ENCODE data around the gene NR2F6.
"Not testable (repeated sequence)": the region's sequence is repeated elsewhere in the genome, so short reads cannot be mapped to it uniquely, and the experiment has no call there.

NR2F6 gene

DNA sequence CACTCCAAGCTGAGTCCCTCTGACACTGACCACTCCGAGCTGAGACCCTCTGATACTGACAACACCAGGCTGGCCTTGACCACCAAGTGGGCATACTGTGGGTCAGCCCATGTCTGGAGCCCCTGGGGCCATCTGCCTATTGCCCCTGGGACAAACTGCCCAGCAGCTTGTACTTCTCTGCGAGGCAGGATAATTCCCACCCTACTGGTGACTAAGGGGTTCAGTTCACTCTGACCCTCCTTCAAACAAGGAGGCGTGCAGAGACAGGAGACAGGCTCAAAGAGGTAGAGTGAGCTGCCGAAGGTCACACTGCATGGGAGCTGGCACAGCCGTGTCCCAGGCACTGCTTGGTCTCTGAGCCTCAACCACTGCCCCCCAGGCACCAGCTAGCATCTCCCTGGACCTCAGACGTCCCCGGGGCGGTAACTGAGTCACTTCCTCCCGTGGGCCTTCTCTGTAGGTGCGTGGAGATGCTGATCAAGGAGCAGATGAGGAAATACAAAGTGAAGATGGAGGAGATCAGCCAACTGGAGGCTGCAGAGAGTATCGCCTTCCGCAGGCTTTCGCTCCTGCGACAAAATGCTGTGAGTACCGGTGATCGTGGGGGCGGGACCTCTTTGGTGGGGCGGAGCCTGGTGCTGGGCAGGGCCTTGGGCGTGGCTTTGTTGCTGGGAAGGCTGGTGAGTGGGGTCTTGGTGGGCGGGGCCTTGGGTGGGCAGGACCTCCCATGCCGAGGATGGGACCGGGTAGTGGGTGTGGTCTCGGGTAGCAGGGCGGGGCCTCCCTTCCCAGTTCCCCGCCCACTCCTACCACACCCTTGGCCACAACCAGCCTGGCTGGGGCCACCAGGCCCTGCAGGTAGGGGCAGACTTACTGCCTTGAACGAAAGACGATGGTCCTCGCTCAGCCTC is 36.3 kb downstream of the NR2F6 start:
- DNase-seq, result peak; percentile 44

- no peak for DNase-seq
Measured at GRCh38 chr19:17206736-17207581, 38.8 kb downstream of the NR2F6 start.

- peak; percentile 65 for DNase-seq
Measured at GRCh38 chr19:17205237-17206140, 40.2 kb downstream of the NR2F6 start.

- no peak for DNase-seq
Measured at GRCh38 chr19:17202713-17203112, 43.0 kb downstream of the NR2F6 start.

DNA sequence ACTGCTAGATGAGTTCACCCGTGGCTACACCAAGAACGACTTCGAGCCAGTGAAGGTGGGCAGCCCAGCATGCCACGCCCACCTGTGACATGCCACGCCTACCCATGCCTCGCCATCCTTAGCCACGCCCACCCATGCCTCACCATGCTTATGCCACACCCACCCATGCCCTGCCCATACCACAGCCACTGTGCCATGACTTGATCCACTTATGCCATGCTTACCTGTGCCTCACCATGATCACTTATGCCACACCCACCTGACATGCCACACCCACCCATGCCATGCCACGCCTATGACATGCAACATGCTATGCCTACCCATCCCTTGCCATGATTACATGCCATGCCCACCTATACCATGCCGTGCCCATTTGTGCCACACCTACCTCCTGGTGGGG is 43.5 kb downstream of the NR2F6 start:
- peak; percentile 27 for DNase-seq

- DNase-seq, result no peak
Measured at GRCh38 chr19:17200408-17201079, 45.2 kb downstream of the NR2F6 start.

DNA sequence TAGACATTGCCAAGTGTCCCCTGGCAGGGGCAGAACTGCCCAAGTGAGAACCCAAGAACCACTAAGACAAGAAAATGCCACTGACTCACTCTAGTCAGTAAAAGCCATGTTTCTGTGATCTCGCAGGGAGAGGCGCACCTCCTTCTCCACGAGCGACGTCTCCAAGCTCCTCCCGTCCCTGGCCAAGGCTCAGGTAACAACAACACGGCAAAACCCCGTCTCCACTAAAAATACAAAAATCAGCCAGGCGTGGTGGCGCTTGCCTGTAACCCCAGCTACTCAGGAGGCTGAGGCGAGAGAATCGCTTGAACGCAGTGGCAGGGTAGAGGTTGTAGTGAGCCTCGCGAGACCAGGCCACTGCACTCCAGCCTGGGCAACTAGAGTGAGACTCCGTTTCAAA is 48.1 kb downstream of the NR2F6 start:
- DNase-seq, result no peak

DNA sequence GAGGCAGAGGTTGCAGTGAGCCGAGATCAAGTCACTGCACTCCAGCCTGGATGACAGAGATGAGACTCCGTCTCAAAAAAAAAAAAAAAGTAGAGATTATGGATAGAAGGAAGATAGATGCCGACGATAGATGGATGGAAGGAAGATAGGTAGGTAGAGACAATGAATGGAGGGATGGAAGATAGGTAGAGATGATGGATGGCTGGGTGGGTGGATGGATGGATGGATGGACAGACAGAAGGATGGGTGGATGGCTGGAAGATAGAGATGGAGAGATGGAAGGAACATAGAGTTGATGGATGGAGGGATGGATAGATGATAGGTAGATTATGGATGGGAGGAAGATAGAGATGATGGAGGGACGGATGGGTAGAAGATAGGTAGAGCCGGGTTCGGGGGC is 49.1 kb downstream of the NR2F6 start:
- DNase-seq, result no peak

DNA sequence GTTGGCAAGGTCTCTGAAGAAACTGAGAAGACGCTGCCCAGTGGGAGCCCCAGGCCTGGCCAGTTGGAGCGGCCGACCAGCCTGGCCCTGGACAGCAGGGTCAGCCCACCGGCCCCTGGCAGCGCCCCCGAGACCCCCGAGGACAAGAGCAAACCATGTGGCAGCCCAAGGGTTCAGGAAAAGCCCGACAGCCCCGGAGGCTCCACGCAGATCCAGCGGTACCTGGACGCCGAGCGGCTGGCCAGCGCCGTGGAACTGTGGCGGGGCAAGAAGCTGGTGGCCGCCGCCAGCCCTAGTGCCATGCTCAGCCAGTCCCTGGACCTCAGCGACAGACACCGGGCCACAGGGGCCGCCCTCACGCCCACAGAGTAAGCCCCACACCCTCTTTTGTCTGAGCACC is 50.6 kb downstream of the NR2F6 start:
- DNase-seq, result no peak

GRCh38 chr19:17194608-17195007 is 51.1 kb downstream of the NR2F6 start:
- DNase-seq, result no peak

GRCh38 chr19:17192751-17193150 is 53.0 kb downstream of the NR2F6 start:
- no peak for DNase-seq

DNA sequence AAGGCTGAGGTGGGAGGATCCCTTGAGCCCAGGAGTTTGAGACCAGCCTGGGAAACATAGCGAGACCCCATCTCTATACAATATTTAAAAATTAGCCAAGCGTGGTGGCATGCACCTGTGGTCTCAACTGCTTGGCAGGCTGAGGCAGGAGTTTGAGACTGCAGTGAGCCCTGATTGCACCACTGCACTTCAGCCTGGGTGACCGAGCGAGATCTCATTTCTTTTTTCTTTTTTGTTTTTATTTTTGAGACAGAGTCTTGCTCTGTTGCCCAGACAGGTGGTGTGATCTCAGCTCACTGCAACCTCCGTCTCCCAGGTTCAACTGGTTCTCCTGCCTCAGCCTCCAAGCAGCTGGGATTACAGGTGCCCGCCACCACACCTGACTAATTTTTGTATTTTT is 54.0 kb downstream of the NR2F6 start:
- DNase-seq, result not testable (repeated sequence)

DNA sequence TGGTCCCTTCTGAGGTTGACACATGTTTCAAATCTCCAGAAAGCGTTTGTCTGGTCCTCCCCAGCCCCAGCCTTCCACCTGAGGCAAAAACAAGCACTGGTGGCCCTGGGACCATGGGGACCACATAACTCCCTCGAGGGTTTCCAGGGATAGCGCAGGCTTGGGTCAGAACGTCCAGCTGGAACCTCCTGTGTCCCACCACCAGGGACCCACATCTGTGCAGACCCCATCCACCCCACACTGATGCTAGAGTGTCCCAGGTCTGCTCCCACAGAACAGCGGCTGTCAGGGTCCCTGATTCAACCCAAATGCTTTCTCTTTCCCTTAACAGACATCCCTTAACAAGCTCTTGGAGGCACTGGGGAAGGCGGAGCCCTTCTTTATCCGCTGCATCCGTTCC is 60.1 kb downstream of the NR2F6 start:
- no peak for DNase-seq

- DNase-seq, result peak; percentile 35
Measured at GRCh38 chr19:17184371-17184841, 61.3 kb downstream of the NR2F6 start.

- DNase-seq, result no peak
Measured at GRCh38 chr19:17183858-17184321, 61.8 kb downstream of the NR2F6 start.

GRCh38 chr19:17183271-17183761 is 62.4 kb downstream of the NR2F6 start:
- DNase-seq, result peak; percentile 24
